Liver (tissue), 9 donors: ENCODE results near the gene CDKN1B. TPM values are rescaled to one million over a fixed set of nuclear protein-coding genes. Genes with fewer than 3 reads are reported as not detected.
A peak's percentile ranks its signal among the peaks of the same experiment; 100 is the strongest.

Source experiments
- DNase-seq: peaks from one replicate; pipeline ENCODE4 v3.0.0-alpha.2; 2017; ENCODE audit warnings: low spot score
- H3K27ac ChIP-seq, 2 donors: one replicate each; pipeline ENCODE4 v1.7.0; 2013; ENCODE audit warnings: inconsistent platforms in 2 of 2, low read length in 2 of 2, control low read depth in 1 of 2, low read depth in 1 of 2, mild to moderate bottlenecking in 1 of 2
- H3K27me3 ChIP-seq, 4 donors: one replicate each; pipeline versions ENCODE4 v1.6.1 to v1.7.0; 2013; ENCODE audit warnings: low read length in 3 of 4, inconsistent platforms in 1 of 4, mild to moderate bottlenecking in 1 of 4, moderate library complexity in 1 of 4; ENCODE audit not compliant: control insufficient read depth in 4 of 4, insufficient read depth in 4 of 4
- H3K36me3 ChIP-seq, 4 donors: one replicate each; pipeline versions ENCODE4 v1.6.1 to v1.7.0; 2013; ENCODE audit warnings: low read length in 3 of 4, mild to moderate bottlenecking in 3 of 4, low read depth in 1 of 4, moderate library complexity in 1 of 4; ENCODE audit not compliant: control insufficient read depth in 4 of 4, insufficient read depth in 3 of 4
- H3K4me1 ChIP-seq, 4 donors: one replicate each; pipeline versions ENCODE4 v1.6.1 to v1.7.0; 2013; ENCODE audit warnings: low read length in 3 of 4, mild to moderate bottlenecking in 3 of 4, moderate library complexity in 1 of 4; ENCODE audit not compliant: control insufficient read depth in 4 of 4, insufficient read depth in 4 of 4
- H3K4me3 ChIP-seq, 3 donors: one replicate each; pipeline versions ENCODE4 v1.6.1 to v1.7.0; 2013; ENCODE audit warnings: low read length in 3 of 3, control low read depth in 1 of 3, low read depth in 1 of 3, mild to moderate bottlenecking in 1 of 3
- H3K9ac ChIP-seq, 2 donors: one replicate each; pipeline ENCODE4 v1.7.0; 2013; ENCODE audit warnings: low read length in 2 of 2, mild to moderate bottlenecking in 2 of 2, moderate library complexity in 2 of 2, control low read depth in 1 of 2, low read depth in 1 of 2
- H3K9me3 ChIP-seq, 4 donors: one replicate each; pipeline versions ENCODE4 v1.6.1 to v1.7.0; 2013; ENCODE audit warnings: low read length in 3 of 4; ENCODE audit not compliant: control insufficient read depth in 4 of 4
- EGR1 ChIP-seq, 2 donors: IDR thresholded peaks; 2 replicates each; pipeline ENCODE4 v1.6.1; 2016 to 2018; ENCODE audit warnings: antibody characterized with exemption in 2 of 2, low read depth in 2 of 2
- FOXA1 ChIP-seq: IDR thresholded peaks from 2 replicates; pipeline ENCODE4 v1.6.1; 2016; ENCODE audit warnings: antibody characterized with exemption
- FOXA2 ChIP-seq: IDR thresholded peaks from 2 replicates; pipeline ENCODE4 v1.6.1; 2016; ENCODE audit warnings: antibody characterized with exemption
- GABPA ChIP-seq, 2 donors: IDR thresholded peaks in 1 of 2; conservative IDR thresholded peaks in 1 of 2; 2 replicates each; pipeline ENCODE4 v1.6.1; 2016; ENCODE audit warnings: antibody characterized with exemption in 2 of 2, mild to moderate bottlenecking in 1 of 2, moderate library complexity in 1 of 2
- HNF4A ChIP-seq, 2 donors: conservative IDR thresholded peaks; 2 replicates each; pipeline ENCODE4 v1.6.1; 2016; ENCODE audit warnings: antibody characterized with exemption in 2 of 2, mild to moderate bottlenecking in 2 of 2
- HNF4G ChIP-seq: IDR thresholded peaks from 2 replicates; pipeline ENCODE4 v1.6.1; 2016; ENCODE audit warnings: antibody characterized with exemption
- JUND ChIP-seq, 2 donors: IDR thresholded peaks; 2 replicates each; pipeline ENCODE4 v1.6.1; 2016; ENCODE audit warnings: antibody characterized with exemption in 2 of 2
- NR2F2 ChIP-seq: IDR thresholded peaks from 2 replicates; pipeline ENCODE4 v1.6.1; 2016; ENCODE audit warnings: antibody characterized with exemption
- RAD21 ChIP-seq, 2 donors: IDR thresholded peaks; 2 replicates each; pipeline ENCODE4 v1.6.1; 2016; ENCODE audit warnings: antibody characterized with exemption in 2 of 2, mild to moderate bottlenecking in 2 of 2
- RXRA ChIP-seq, 2 donors: IDR thresholded peaks; 2 replicates each; pipeline ENCODE4 v1.6.1; 2017 to 2018; ENCODE audit warnings: antibody characterized with exemption in 2 of 2, mild to moderate bottlenecking in 1 of 2
- SP1 ChIP-seq: IDR thresholded peaks from 2 replicates; pipeline ENCODE4 v1.6.1; 2018; ENCODE audit warnings: antibody characterized with exemption, mild to moderate bottlenecking
- TAF1 ChIP-seq: conservative IDR thresholded peaks from 2 replicates; pipeline ENCODE4 v1.6.1; 2016; ENCODE audit warnings: antibody characterized with exemption, mild to moderate bottlenecking
- YY1 ChIP-seq: IDR thresholded peaks from 2 replicates; pipeline ENCODE4 v1.6.1; 2016; ENCODE audit warnings: antibody characterized with exemption, mild to moderate bottlenecking
- WGBS: extraction: QIAGEN DNeasy Blood & Tissue Kit; methylation state at CpG from one replicate; pipeline ENCODE4 v1.1.7; 2013; 5-methylcytosine and 5-hydroxymethylcytosine counted together
- polyA plus RNA-seq, 2 donors: library from polyadenylated mRNA; stranded (reverse) in 1 of 2; unstranded in 1 of 2; fragments of 200-250 nt in 1 of 2; fragments of >200 nt in 1 of 2; fragmentation: Nextera tagmentation in 1 of 2; extraction: Ambion mirVana in 1 of 2; gene quantifications; one replicate each; pipeline versions ENCODE4 v1.2.1 to v1.2.3, GENCODE V29; 2013 to 2015
- total RNA-seq, 2 donors: library from RNA; depleted of rRNA; stranded (reverse); fragments of >200 nt; gene quantifications; one replicate each; pipeline ENCODE4 v1.2.3, GENCODE V29; 2014
- TF ChIP-seq, protein P1 (sequence below): IDR thresholded peaks from 2 replicates; pipeline ENCODE4 v1.6.1; 2016; ENCODE audit warnings: antibody characterized with exemption
- TF ChIP-seq, protein P2 (sequence below): IDR thresholded peaks from 2 replicates; pipeline ENCODE4 v1.6.1; 2016; ENCODE audit warnings: antibody characterized with exemption
- TF ChIP-seq, protein P3 (sequence below): IDR thresholded peaks from 2 replicates; pipeline ENCODE4 v1.6.1; 2016; ENCODE audit warnings: antibody characterized with exemption
- TF ChIP-seq, protein P4 (sequence below): IDR thresholded peaks from 2 replicates; pipeline ENCODE4 v1.6.1; 2016; ENCODE audit warnings: antibody characterized with exemption, mild to moderate bottlenecking
- TF ChIP-seq, protein P5 (sequence below): fragments of 150-350 bp; IDR thresholded peaks from 2 replicates; pipeline ENCODE4 v1.5.1; 2017; ENCODE audit warnings: improper control_type of control experiment, low read depth, low read length; ENCODE audit not compliant: missing input control
- donor health status: healthy.
- donor health status: healthy.
- donor health status: healthy.
- donor health status: healthy.
- donor health status: healthy.

CDKN1B gene
- total RNA-seq (10 to 100 TPM; 24.7 to 67.5 TPM), polyA plus RNA-seq (10 to 100 TPM in 1 of 2 donors, 1 to 10 TPM in 1; 7.8 to 20.3 TPM)

DNA sequence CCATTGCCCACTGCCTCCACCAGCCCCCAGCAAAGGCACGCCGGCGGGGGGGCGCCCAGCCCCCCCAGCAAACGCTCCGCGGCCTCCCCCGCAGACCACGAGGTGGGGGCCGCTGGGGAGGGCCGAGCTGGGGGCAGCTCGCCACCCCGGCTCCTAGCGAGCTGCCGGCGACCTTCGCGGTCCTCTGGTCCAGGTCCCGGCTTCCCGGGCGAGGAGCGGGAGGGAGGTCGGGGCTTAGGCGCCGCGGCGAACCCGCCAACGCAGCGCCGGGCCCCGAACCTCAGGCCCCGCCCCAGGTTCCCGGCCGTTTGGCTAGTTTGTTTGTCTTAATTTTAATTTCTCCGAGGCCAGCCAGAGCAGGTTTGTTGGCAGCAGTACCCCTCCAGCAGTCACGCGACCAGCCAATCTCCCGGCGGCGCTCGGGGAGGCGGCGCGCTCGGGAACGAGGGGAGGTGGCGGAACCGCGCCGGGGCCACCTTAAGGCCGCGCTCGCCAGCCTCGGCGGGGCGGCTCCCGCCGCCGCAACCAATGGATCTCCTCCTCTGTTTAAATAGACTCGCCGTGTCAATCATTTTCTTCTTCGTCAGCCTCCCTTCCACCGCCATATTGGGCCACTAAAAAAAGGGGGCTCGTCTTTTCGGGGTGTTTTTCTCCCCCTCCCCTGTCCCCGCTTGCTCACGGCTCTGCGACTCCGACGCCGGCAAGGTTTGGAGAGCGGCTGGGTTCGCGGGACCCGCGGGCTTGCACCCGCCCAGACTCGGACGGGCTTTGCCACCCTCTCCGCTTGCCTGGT lies at the start of gene CDKN1B:
CDKN1B (plus strand) TSS at position 576 of the 793 bp plus-strand sequence. CDS start 472 bp downstream, outside the sequence.
- no peaks in the 10 kb centered on the region for H3K27me3 ChIP-seq
- H3K4me1 ChIP-seq, result peaks cover 4 to 34% (median 30%) of the 10 kb centered on the region in 4 donors
- TF ChIP-seq GABPA (IDR thresholded peaks at IDR 0.05 in 1 of 2, conservative IDR thresholded peaks at IDR 0.05 in 1 of 2) (peak in 1 of 2 donors; percentile 24), JUND (IDR thresholded peaks at IDR 0.05) (no peak), SP1 (peak; percentile 56), HNF4A (conservative IDR thresholded peaks at IDR 0.05) (peak in 1 of 2 donors; percentile 38), EGR1 (IDR thresholded peaks at IDR 0.05; ENCODE audit: low read depth in 2 of 2) (peak in 1 of 2 donors; percentile 70), FOXA2 (peak; percentile 15), TAF1 (peak; percentile 49), YY1 (peak; percentile 97), NR2F2 (no peak), HNF4G (no peak), FOXA1 (peak; percentile 60), RXRA (IDR thresholded peaks at IDR 0.05) (peak; percentile 11 to 33), RAD21 (IDR thresholded peaks at IDR 0.05) (peak in 1 of 2 donors; percentile 31)
- TF ChIP-seq, protein P1, sequence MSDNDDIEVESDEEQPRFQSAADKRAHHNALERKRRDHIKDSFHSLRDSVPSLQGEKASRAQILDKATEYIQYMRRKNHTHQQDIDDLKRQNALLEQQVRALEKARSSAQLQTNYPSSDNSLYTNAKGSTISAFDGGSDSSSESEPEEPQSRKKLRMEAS, result peak; percentile 36
- TF ChIP-seq, protein P2, sequence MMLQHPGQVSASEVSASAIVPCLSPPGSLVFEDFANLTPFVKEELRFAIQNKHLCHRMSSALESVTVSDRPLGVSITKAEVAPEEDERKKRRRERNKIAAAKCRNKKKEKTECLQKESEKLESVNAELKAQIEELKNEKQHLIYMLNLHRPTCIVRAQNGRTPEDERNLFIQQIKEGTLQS, result no peak
- TF ChIP-seq, protein P3, sequence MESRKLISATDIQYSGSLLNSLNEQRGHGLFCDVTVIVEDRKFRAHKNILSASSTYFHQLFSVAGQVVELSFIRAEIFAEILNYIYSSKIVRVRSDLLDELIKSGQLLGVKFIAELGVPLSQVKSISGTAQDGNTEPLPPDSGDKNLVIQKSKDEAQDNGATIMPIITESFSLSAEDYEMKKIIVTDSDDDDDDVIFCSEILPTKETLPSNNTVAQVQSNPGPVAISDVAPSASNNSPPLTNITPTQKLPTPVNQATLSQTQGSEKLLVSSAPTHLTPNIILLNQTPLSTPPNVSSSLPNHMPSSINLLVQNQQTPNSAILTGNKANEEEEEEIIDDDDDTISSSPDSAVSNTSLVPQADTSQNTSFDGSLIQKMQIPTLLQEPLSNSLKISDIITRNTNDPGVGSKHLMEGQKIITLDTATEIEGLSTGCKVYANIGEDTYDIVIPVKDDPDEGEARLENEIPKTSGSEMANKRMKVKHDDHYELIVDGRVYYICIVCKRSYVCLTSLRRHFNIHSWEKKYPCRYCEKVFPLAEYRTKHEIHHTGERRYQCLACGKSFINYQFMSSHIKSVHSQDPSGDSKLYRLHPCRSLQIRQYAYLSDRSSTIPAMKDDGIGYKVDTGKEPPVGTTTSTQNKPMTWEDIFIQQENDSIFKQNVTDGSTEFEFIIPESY, result no peak
- TF ChIP-seq, protein P4, sequence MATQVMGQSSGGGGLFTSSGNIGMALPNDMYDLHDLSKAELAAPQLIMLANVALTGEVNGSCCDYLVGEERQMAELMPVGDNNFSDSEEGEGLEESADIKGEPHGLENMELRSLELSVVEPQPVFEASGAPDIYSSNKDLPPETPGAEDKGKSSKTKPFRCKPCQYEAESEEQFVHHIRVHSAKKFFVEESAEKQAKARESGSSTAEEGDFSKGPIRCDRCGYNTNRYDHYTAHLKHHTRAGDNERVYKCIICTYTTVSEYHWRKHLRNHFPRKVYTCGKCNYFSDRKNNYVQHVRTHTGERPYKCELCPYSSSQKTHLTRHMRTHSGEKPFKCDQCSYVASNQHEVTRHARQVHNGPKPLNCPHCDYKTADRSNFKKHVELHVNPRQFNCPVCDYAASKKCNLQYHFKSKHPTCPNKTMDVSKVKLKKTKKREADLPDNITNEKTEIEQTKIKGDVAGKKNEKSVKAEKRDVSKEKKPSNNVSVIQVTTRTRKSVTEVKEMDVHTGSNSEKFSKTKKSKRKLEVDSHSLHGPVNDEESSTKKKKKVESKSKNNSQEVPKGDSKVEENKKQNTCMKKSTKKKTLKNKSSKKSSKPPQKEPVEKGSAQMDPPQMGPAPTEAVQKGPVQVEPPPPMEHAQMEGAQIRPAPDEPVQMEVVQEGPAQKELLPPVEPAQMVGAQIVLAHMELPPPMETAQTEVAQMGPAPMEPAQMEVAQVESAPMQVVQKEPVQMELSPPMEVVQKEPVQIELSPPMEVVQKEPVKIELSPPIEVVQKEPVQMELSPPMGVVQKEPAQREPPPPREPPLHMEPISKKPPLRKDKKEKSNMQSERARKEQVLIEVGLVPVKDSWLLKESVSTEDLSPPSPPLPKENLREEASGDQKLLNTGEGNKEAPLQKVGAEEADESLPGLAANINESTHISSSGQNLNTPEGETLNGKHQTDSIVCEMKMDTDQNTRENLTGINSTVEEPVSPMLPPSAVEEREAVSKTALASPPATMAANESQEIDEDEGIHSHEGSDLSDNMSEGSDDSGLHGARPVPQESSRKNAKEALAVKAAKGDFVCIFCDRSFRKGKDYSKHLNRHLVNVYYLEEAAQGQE, result peak; percentile 94
- TF ChIP-seq, protein P5, sequence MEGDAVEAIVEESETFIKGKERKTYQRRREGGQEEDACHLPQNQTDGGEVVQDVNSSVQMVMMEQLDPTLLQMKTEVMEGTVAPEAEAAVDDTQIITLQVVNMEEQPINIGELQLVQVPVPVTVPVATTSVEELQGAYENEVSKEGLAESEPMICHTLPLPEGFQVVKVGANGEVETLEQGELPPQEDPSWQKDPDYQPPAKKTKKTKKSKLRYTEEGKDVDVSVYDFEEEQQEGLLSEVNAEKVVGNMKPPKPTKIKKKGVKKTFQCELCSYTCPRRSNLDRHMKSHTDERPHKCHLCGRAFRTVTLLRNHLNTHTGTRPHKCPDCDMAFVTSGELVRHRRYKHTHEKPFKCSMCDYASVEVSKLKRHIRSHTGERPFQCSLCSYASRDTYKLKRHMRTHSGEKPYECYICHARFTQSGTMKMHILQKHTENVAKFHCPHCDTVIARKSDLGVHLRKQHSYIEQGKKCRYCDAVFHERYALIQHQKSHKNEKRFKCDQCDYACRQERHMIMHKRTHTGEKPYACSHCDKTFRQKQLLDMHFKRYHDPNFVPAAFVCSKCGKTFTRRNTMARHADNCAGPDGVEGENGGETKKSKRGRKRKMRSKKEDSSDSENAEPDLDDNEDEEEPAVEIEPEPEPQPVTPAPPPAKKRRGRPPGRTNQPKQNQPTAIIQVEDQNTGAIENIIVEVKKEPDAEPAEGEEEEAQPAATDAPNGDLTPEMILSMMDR, result no peak
- WGBS, result under 1% methylated on average over 81 of the region's 81 CpGs
- peaks cover 0 to 9% (median 0%) of the 10 kb centered on the region in 4 donors for H3K36me3 ChIP-seq
- H3K4me3 ChIP-seq, result peak within 1 kb of the TSS; percentile 77 to 98 (median 98)
- peak; percentile 88 for DNase-seq
- H3K27ac ChIP-seq, result peak within 1 kb of the TSS; percentile 98 to 99
- H3K9me3 ChIP-seq, result no peaks in the 10 kb centered on the region
- peak within 1 kb of the TSS; percentile 98 to 100 for H3K9ac ChIP-seq
